ENCODE data around the gene FCER1G.

FCER1G gene

GRCh38 chr1:161177112-161177935 is 37.8 kb upstream of the FCER1G start, which contains the start of gene B4GALT3:
TSS of gene B4GALT3 (minus strand) at chr1:161177507. CDS start at chr1:161176060, 1,447 bp downstream.
- TF ChIP-seq CTCF (IDR thresholded peaks at IDR 0.05; ENCODE audit: low read depth, low read length, missing control alignments), result no peak
- DNase-seq (ENCODE audit: extremely low read depth, low read depth), result no peak

GRCh38 chr1:161177936-161178244 is 37.2 kb upstream of the FCER1G start:
- no peak for DNase-seq (ENCODE audit: extremely low read depth, low read depth)
- peak overlapping the region; percentile 81 for H3K4me3 ChIP-seq (replicated peaks; ENCODE audit: low read depth, low read length)
- TF ChIP-seq CTCF (IDR thresholded peaks at IDR 0.05; ENCODE audit: low read depth, low read length, missing control alignments), result no peak

More at GRCh38 chr1:161177112-161177935, 37.8 kb upstream of the FCER1G start, which contains the start of gene B4GALT3:
- H3K4me3 ChIP-seq (replicated peaks; ENCODE audit: low read depth, low read length), result peak within 1 kb of the TSS; percentile 81

- DNase-seq (ENCODE audit: extremely low read depth, low read depth), result no peak
- no peak for TF ChIP-seq CTCF (IDR thresholded peaks at IDR 0.05; ENCODE audit: low read depth, low read length, missing control alignments)
- H3K4me3 ChIP-seq (replicated peaks; ENCODE audit: low read depth, low read length), result no peak overlapping the region
These were observed 35.4 kb upstream of the FCER1G start for GRCh38 chr1:161179698-161180097.

- H3K4me3 ChIP-seq (replicated peaks; ENCODE audit: low read depth, low read length), result no peak overlapping the region
- DNase-seq (ENCODE audit: extremely low read depth, low read depth), result no peak
- TF ChIP-seq CTCF (IDR thresholded peaks at IDR 0.05; ENCODE audit: low read depth, low read length, missing control alignments), result peak; percentile 32
These were observed 34.5 kb upstream of the FCER1G start for GRCh38 chr1:161180639-161181038.

- no peak for TF ChIP-seq CTCF (IDR thresholded peaks at IDR 0.05; ENCODE audit: low read depth, low read length, missing control alignments)
- no peak for DNase-seq (ENCODE audit: extremely low read depth, low read depth)
- no peak overlapping the region for H3K4me3 ChIP-seq (replicated peaks; ENCODE audit: low read depth, low read length)
These were observed 32.9 kb upstream of the FCER1G start for GRCh38 chr1:161182214-161182613.

- TF ChIP-seq CTCF (IDR thresholded peaks at IDR 0.05; ENCODE audit: low read depth, low read length, missing control alignments), result no peak
- H3K4me3 ChIP-seq (replicated peaks; ENCODE audit: low read depth, low read length), result no peak overlapping the region
- DNase-seq (ENCODE audit: extremely low read depth, low read depth), result peak; percentile 67
These were observed 29.8 kb upstream of the FCER1G start for GRCh38 chr1:161185282-161185682.
